GM12878 (cell line): ENCODE results near the gene NUP210L. TPM values are rescaled to one million over a fixed set of nuclear protein-coding genes. Genes with fewer than 3 reads are reported as not detected.

Experiments
- BCLAF1 ChIP-seq: fragments of 450-650 bp; IDR thresholded peaks from 2 replicates; pipeline ENCODE4 v1.6.1; 2017; ENCODE audit warnings: antibody characterized with exemption, mild to moderate bottlenecking, moderate library complexity
- BHLHE40 ChIP-seq, 2 experiments: fragments of 450-650 bp in 1 of 2; IDR thresholded peaks; 2 replicates each; pipeline ENCODE4 v1.6.1; 2011 to 2017; ENCODE audit warnings: low read depth in 2 of 2, borderline replicate concordance in 1 of 2, improper control_type of control experiment in 1 of 2, low read length in 1 of 2, mild to moderate bottlenecking in 1 of 2
- CHD2 ChIP-seq: IDR thresholded peaks from 2 replicates; pipeline ENCODE4 v1.6.1; 2011; ENCODE audit warnings: low read depth, low read length, improper control_type of control experiment, borderline replicate concordance
- EGR1 ChIP-seq, 2 experiments: IDR thresholded peaks; 1 replicate in 1 of 2; 2 replicates in 1 of 2; pipeline ENCODE4 v1.6.1; 2011 to 2012; ENCODE audit warnings: low read depth in 2 of 2, low read length in 2 of 2, borderline replicate concordance in 1 of 2, mild to moderate bottlenecking in 1 of 2, moderate library complexity in 1 of 2
- ELK1 ChIP-seq: IDR thresholded peaks from 2 replicates; pipeline ENCODE4 v1.6.1; 2012; ENCODE audit warnings: low read depth, low read length, improper control_type of control experiment
- ESRRA ChIP-seq: IDR thresholded peaks from 2 replicates; pipeline ENCODE4 v1.6.1; 2012; ENCODE audit warnings: mild to moderate bottlenecking, low read length, improper control_type of control experiment
- FOS ChIP-seq: IDR thresholded peaks from 3 replicates; pipeline ENCODE4 v1.6.1; 2011; ENCODE audit warnings: borderline replicate concordance; ENCODE audit not compliant: insufficient read length; ENCODE audit errors: extremely low read depth
- HDAC6 ChIP-seq: fragments of 200-600 bp; sonication (generic); IDR thresholded peaks from one replicate; pipeline ENCODE4 v1.8.0; 2017; ENCODE audit warnings: antibody characterized with exemption; ENCODE audit not compliant: unreplicated experiment
- HDGF ChIP-seq: fragments of 450-650 bp; IDR thresholded peaks from 2 replicates; pipeline ENCODE4 v1.6.1; 2016; ENCODE audit warnings: antibody characterized with exemption
- MEF2B ChIP-seq: fragments of 450-650 bp; IDR thresholded peaks from 2 replicates; pipeline ENCODE4 v1.6.1; 2018; ENCODE audit warnings: mild to moderate bottlenecking, moderate library complexity; ENCODE audit not compliant: partially characterized antibody, poor library complexity, severe bottlenecking
- NBN ChIP-seq: fragments of 450-650 bp; IDR thresholded peaks from 2 replicates; pipeline ENCODE4 v1.6.1; 2016
- NFIC ChIP-seq: IDR thresholded peaks from 2 replicates; pipeline ENCODE4 v1.6.1; 2012; ENCODE audit warnings: low read depth, mild to moderate bottlenecking, inconsistent platforms, low read length, moderate library complexity
- PAX8 ChIP-seq: fragments of 450-650 bp; IDR thresholded peaks from 2 replicates; pipeline ENCODE4 v1.6.1; 2017; ENCODE audit warnings: mild to moderate bottlenecking, moderate library complexity
- PML ChIP-seq: IDR thresholded peaks from 2 replicates; pipeline ENCODE4 v1.6.1; 2012; ENCODE audit warnings: low read length, inconsistent platforms
- POLR2AphosphoS2 ChIP-seq: IDR thresholded peaks from 2 replicates; pipeline ENCODE4 v1.6.1; 2011; ENCODE audit warnings: low read depth, mild to moderate bottlenecking, low read length, improper control_type of control experiment, moderate library complexity
- RAD21 ChIP-seq: IDR thresholded peaks from 2 replicates; pipeline ENCODE4 v1.6.1; 2011; ENCODE audit warnings: mild to moderate bottlenecking, low read depth, low read length, moderate library complexity; ENCODE audit not compliant: insufficient read depth
- RAD51 ChIP-seq: fragments of 450-650 bp; IDR thresholded peaks from 2 replicates; pipeline ENCODE4 v1.6.1; 2016; ENCODE audit warnings: moderate library complexity, mild to moderate bottlenecking, inconsistent platforms
- RB1 ChIP-seq: fragments of 450-650 bp; formaldehyde crosslinking; IDR thresholded peaks from 2 replicates; pipeline ENCODE4 v1.6.1; 2017; ENCODE audit warnings: mild to moderate bottlenecking, borderline replicate concordance
- RELA ChIP-seq: fragments of 450-650 bp; IDR thresholded peaks from 2 replicates; pipeline ENCODE4 v1.8.0; 2014; ENCODE audit warnings: borderline replicate concordance; ENCODE audit not compliant: partially characterized antibody
- SMAD1 ChIP-seq: fragments of 450-650 bp; IDR thresholded peaks from 2 replicates; pipeline ENCODE4 v1.6.1; 2018; ENCODE audit warnings: mild to moderate bottlenecking, low read depth; ENCODE audit not compliant: partially characterized antibody
- SMARCA5 ChIP-seq: fragments of 450-650 bp; IDR thresholded peaks from 2 replicates; pipeline ENCODE4 v1.6.1; 2017; ENCODE audit warnings: mild to moderate bottlenecking
- ZBED1 ChIP-seq: IDR thresholded peaks from 2 replicates; pipeline ENCODE4 v1.6.1; 2016; ENCODE audit warnings: borderline replicate concordance
- ZBTB40 ChIP-seq: fragments of 450-650 bp; IDR thresholded peaks from 2 replicates; pipeline ENCODE4 v1.6.1; 2016; ENCODE audit warnings: mild to moderate bottlenecking, moderate library complexity, borderline replicate concordance
- polyA plus RNA-seq, 11 experiments: library from polyadenylated mRNA; depleted of rRNA in 4 of 11; unstranded in 6 of 11; stranded (reverse) in 5 of 11; fragments of >200 nt; fragmentation: Nextera tagmentation in 4 of 11; fragmentation: Illumina TruSeq in 1 of 11; extraction: Ambion mirVana in 4 of 11; extraction: Trizol in 1 of 11; gene quantifications; 1 replicate in 1 of 11; 2 replicates in 10 of 11; pipeline versions ENCODE4 v1.2.1 to v1.2.3, GENCODE V29; 2011 to 2016; ENCODE audit warnings: inconsistent platforms in 2 of 11, missing spikeins in 2 of 11, low read depth in 1 of 11
- total RNA-seq, 4 experiments: library from RNA; depleted of rRNA in 3 of 4; stranded (reverse); fragments of >200 nt in 3 of 4; fragmentation: Illumina TruSeq in 1 of 4; extraction: Trizol in 1 of 4; gene quantifications; 2 replicates each; pipeline versions ENCODE4 v1.2.1 to v1.2.3, GENCODE V29; 2013 to 2021

The NUP210L gene
- total and polyA plus RNA-seq, 10 of the 15 experiments (the other 5 are each of a cell fraction or from before 2014, with no cell fraction given): 0.04 to 0.08 (median 0.07) TPM; not detected in 7

GRCh38 chr1:153990468-153991150, 164.3 kb downstream of the NUP210L start, which contains the start of gene RPS27 (continued):
- TF ChIP-seq BCLAF1 (no peak), MEF2B (peak; percentile 7), PAX8 (0 out of 2 replicates have a peak, but pooled peaks have one; percentile 69), SMARCA5 (no peak), NFIC (peak; percentile 40; the same call in 1 of the 2 replicates), ZBTB40 (peak; percentile 94), POLR2AphosphoS2 (peak; percentile 99), ESRRA (no peak), FOS (no peak), NBN (peak; percentile 88), SMAD1 (peak; percentile 96), HDGF (no peak), CHD2 (peak; percentile 50; the same call in 1 of the 2 replicates), RB1 (peak; percentile 70; the same call in 1 of the 2 replicates), BHLHE40 (IDR thresholded peaks at IDR 0.05; ENCODE audit: borderline replicate concordance in 1 of 2, low read depth in 2 of 2, low read length in 1 of 2) (peak; percentile 54 to 57; a peak in 3 of 4 replicates), EGR1 (IDR thresholded peaks at IDR 0.05; ENCODE audit: borderline replicate concordance in 1 of 2, low read depth in 2 of 2, low read length in 2 of 2) (0 out of 3 replicates have a peak, but pooled peaks of 1 of the 2 experiments have one; percentile 44), RAD51 (peak; percentile 33), RAD21 (no peak), ZBED1 (peak; percentile 94), PML (peak; percentile 100), ELK1 (peak; percentile 40; the same call in 1 of the 2 replicates), HDAC6 (peak; percentile 98), RELA (peak; percentile 39)
